Ishikawa (cell line): ENCODE results near the gene MYL12A.

Experiments used
- CEBPB ChIP-seq: IDR thresholded peaks from 2 replicates; pipeline ENCODE4 v1.6.1; 2012
- CREB1 ChIP-seq: IDR thresholded peaks from 2 replicates; pipeline ENCODE4 v1.6.1; 2012; ENCODE audit warnings: low read depth
- EGR1 ChIP-seq: IDR thresholded peaks from 2 replicates; pipeline ENCODE4 v1.6.1; 2012
- EP300 ChIP-seq: IDR thresholded peaks from 2 replicates; pipeline ENCODE4 v1.6.1; 2012; ENCODE audit warnings: borderline replicate concordance
- FOXM1 ChIP-seq: IDR thresholded peaks from 2 replicates; pipeline ENCODE4 v1.6.1; 2012; ENCODE audit warnings: low read depth, borderline replicate concordance
- NFIC ChIP-seq: IDR thresholded peaks from 2 replicates; pipeline ENCODE4 v1.6.1; 2012
- RAD21 ChIP-seq: IDR thresholded peaks from 2 replicates; pipeline ENCODE4 v1.6.1; 2012; ENCODE audit warnings: low read depth
- TAF1 ChIP-seq: IDR thresholded peaks from 2 replicates; pipeline ENCODE4 v1.6.1; 2012; ENCODE audit warnings: low read depth, mild to moderate bottlenecking
- TCF12 ChIP-seq: IDR thresholded peaks from 2 replicates; pipeline ENCODE4 v1.6.1; 2012; ENCODE audit warnings: low read depth
- TEAD4 ChIP-seq: IDR thresholded peaks from 2 replicates; pipeline ENCODE4 v1.6.1; 2012
- YY1 ChIP-seq: IDR thresholded peaks from 2 replicates; pipeline ENCODE4 v1.6.1; 2012; ENCODE audit warnings: low read depth
- ZBTB7A ChIP-seq: IDR thresholded peaks from 2 replicates; pipeline ENCODE4 v1.6.1; 2012; ENCODE audit warnings: low read depth
- TF ChIP-seq, protein P1 (sequence below): IDR thresholded peaks from 2 replicates; pipeline ENCODE4 v1.6.1; 2012
- TF ChIP-seq, protein P2 (sequence below): IDR thresholded peaks from 2 replicates; pipeline ENCODE4 v1.6.1; 2012
- TF ChIP-seq, protein P3 (sequence below): IDR thresholded peaks from 2 replicates; pipeline ENCODE4 v1.6.1; 2012; ENCODE audit warnings: low read depth, mild to moderate bottlenecking

MYL12A gene

DNA sequence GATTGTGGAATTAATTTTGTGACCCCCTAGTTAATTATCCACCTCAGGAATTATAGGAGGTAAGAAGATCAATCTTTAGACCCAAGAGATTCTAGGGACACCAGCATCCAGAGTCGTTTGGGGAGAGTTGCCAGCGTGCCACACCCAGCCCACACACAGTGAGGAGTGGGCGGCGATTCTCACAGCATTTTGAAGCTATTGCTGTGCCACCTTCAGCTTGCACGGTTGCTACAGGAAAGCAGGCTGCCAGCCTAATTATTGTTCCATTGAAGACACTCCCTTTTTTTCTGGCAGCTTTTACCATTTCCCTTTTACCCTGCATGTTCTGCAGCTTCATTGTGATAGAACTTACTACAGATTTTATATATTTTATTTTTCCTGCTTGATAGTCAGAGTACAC, 13.1 kb upstream of the MYL12A start:
- TF ChIP-seq RAD21: no peak
- TF ChIP-seq CREB1: no peak
- TF ChIP-seq, protein P1, sequence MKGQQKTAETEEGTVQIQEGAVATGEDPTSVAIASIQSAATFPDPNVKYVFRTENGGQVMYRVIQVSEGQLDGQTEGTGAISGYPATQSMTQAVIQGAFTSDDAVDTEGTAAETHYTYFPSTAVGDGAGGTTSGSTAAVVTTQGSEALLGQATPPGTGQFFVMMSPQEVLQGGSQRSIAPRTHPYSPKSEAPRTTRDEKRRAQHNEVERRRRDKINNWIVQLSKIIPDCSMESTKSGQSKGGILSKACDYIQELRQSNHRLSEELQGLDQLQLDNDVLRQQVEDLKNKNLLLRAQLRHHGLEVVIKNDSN: no peak

DNA sequence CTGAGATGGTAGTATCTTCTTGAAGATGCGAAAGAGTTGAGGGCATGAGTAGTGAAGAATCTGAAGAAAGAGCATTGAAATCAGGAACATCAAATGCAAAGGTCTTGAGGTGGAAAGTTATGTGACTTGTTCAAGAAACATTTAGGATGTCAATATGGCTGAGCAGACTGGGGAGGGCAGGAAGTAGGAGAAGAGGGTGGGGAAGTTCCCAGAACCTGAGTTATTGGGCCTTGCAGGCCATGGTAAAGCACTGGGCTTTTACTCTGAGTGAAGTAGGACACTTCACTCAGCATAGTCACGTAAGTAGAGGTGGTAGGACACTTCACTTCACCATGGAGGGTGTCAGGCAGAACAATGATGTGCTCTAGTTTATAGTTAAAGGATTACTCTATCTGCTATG, 11.8 kb upstream of the MYL12A start:
- TF ChIP-seq, protein P1: no peak
- TF ChIP-seq, protein P2, sequence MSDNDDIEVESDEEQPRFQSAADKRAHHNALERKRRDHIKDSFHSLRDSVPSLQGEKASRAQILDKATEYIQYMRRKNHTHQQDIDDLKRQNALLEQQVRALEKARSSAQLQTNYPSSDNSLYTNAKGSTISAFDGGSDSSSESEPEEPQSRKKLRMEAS: no peak
- no peak for TF ChIP-seq CREB1
- TF ChIP-seq EGR1: no peak
- no peak for TF ChIP-seq ZBTB7A
- TF ChIP-seq, protein P3, sequence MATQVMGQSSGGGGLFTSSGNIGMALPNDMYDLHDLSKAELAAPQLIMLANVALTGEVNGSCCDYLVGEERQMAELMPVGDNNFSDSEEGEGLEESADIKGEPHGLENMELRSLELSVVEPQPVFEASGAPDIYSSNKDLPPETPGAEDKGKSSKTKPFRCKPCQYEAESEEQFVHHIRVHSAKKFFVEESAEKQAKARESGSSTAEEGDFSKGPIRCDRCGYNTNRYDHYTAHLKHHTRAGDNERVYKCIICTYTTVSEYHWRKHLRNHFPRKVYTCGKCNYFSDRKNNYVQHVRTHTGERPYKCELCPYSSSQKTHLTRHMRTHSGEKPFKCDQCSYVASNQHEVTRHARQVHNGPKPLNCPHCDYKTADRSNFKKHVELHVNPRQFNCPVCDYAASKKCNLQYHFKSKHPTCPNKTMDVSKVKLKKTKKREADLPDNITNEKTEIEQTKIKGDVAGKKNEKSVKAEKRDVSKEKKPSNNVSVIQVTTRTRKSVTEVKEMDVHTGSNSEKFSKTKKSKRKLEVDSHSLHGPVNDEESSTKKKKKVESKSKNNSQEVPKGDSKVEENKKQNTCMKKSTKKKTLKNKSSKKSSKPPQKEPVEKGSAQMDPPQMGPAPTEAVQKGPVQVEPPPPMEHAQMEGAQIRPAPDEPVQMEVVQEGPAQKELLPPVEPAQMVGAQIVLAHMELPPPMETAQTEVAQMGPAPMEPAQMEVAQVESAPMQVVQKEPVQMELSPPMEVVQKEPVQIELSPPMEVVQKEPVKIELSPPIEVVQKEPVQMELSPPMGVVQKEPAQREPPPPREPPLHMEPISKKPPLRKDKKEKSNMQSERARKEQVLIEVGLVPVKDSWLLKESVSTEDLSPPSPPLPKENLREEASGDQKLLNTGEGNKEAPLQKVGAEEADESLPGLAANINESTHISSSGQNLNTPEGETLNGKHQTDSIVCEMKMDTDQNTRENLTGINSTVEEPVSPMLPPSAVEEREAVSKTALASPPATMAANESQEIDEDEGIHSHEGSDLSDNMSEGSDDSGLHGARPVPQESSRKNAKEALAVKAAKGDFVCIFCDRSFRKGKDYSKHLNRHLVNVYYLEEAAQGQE: no peak
- TF ChIP-seq CEBPB: no peak
- no peak for TF ChIP-seq TAF1
- no peak for TF ChIP-seq EP300
- no peak for TF ChIP-seq TCF12
- no peak for TF ChIP-seq RAD21
- TF ChIP-seq TEAD4: no peak
- no peak for TF ChIP-seq YY1
- no peak for TF ChIP-seq FOXM1

DNA sequence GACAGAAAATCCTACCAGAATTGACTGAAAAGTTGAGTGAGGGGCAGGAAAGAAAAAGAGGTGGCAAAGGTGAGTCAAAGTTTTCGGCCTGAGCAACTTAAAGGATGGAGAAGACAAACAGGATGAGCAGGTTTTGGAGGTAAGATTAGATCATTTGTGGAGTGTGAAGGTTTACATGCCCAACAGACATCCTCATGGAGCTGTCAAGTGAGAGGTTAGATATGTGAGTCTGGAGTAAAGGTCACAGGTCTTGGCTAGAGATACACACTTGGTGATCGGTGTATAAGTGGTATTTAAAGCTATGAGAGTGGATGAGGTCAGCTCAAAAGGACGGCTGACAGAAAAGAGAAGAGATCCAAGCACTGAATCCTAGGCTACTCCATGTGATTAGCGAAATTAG, 11.1 kb upstream of the MYL12A start:
- TF ChIP-seq CREB1 (no peak), YY1 (no peak), CEBPB (no peak), ZBTB7A (no peak), TCF12 (no peak)
- TF ChIP-seq, protein P2: no peak
- TF ChIP-seq, protein P1: no peak

DNA sequence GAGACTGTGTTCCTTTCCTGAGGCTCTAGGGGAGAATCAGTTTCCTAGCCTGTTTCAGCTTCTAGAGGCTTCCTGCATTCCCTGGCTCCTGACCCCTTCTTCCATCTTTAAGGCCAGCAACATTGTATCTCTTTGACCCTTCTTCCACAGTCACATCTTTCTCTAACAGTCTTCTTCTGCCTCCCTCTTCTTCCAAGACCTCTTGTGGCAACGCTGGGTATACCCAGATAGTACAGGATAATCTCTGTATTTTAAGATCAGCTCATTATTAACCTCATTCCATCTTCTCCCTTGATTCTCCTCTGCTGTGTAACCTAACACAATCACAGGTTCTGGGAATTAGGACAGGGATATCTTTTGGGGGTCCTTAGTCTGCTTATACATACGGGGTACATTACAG, 8.9 kb upstream of the MYL12A start:
- TF ChIP-seq, protein P1: no peak
- no peak for TF ChIP-seq TAF1
- TF ChIP-seq, protein P3: no peak
- TF ChIP-seq NFIC: no peak
- TF ChIP-seq RAD21: no peak

DNA sequence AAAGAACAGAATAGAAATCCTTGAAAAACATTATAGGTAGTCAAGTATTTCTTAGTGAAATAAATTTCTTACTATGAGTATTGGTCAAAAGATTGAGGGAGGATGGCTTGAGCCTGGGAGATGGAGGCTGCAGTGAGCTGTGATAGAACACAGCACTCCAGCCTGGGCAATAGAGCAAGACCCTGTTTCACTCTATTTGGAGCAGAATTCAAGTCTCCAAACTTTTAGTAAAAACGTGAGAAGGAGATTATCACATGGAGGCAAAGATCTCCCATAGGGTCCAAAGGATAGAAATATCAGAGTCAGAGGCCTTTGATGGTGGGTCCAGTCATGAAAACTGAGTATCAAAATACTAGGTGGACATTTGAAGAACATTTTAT, 2.4 kb upstream of the MYL12A start:
- TF ChIP-seq ZBTB7A: no peak
- TF ChIP-seq, protein P3: no peak
- no peak for TF ChIP-seq CEBPB
- TF ChIP-seq CREB1: no peak
- TF ChIP-seq YY1: no peak
- no peak for TF ChIP-seq RAD21
- no peak for TF ChIP-seq TCF12
- TF ChIP-seq TAF1: no peak
- TF ChIP-seq EGR1: no peak
- TF ChIP-seq TEAD4: no peak
- TF ChIP-seq NFIC: no peak
- no peak for TF ChIP-seq EP300
